ENCODE data around the gene IL3RA.

IL3RA gene

DNA sequence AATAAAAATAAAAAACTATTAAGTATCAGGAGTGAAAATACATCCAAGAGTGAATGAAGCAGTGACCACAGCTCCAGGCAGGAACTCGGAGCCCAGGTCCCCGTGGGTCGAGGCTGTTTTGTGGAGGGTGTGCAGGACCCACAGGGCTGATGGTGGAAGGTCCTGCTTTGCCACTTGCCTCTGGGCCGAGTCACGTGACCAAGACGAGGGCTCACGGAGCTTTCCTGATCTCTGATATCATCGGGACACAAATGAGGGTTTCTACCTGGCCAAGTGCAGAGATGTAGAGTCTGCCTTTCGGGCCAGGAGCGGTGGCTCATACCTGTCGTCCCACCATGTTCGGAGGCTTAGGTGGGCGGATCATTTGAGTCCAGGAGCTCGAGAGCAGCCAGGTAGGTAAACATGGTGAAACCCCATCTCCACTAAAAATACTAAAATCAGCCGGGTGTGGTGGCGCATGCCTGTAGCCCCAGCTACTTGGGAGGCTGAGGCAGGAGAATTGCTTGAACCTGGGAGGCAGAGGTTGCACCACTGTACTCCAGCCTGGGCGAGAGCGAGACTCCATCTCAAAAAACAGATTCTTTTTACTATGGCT, 48.2 kb downstream of the IL3RA start:
- TF ChIP-seq, protein P1, sequence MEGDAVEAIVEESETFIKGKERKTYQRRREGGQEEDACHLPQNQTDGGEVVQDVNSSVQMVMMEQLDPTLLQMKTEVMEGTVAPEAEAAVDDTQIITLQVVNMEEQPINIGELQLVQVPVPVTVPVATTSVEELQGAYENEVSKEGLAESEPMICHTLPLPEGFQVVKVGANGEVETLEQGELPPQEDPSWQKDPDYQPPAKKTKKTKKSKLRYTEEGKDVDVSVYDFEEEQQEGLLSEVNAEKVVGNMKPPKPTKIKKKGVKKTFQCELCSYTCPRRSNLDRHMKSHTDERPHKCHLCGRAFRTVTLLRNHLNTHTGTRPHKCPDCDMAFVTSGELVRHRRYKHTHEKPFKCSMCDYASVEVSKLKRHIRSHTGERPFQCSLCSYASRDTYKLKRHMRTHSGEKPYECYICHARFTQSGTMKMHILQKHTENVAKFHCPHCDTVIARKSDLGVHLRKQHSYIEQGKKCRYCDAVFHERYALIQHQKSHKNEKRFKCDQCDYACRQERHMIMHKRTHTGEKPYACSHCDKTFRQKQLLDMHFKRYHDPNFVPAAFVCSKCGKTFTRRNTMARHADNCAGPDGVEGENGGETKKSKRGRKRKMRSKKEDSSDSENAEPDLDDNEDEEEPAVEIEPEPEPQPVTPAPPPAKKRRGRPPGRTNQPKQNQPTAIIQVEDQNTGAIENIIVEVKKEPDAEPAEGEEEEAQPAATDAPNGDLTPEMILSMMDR (IDR thresholded peaks at IDR 0.05; ENCODE audit: insufficient read depth, low read length, poor library complexity, severe bottlenecking): no peak
- Histone ChIP-seq H3K27me3 (replicated peaks; ENCODE audit: control insufficient read depth, insufficient read depth, low read length) (no peaks in the 10 kb centered on the region), H3K4me3 (replicated peaks; ENCODE audit: low read depth, low read length) (no peak overlapping the region), H3K36me3 (ENCODE audit: control insufficient read depth, insufficient read depth, low read length) (peaks cover 49% of the 10 kb centered on the region)
- DNase-seq (ENCODE audit: extremely low read depth, insufficient read length): no peak

DNA sequence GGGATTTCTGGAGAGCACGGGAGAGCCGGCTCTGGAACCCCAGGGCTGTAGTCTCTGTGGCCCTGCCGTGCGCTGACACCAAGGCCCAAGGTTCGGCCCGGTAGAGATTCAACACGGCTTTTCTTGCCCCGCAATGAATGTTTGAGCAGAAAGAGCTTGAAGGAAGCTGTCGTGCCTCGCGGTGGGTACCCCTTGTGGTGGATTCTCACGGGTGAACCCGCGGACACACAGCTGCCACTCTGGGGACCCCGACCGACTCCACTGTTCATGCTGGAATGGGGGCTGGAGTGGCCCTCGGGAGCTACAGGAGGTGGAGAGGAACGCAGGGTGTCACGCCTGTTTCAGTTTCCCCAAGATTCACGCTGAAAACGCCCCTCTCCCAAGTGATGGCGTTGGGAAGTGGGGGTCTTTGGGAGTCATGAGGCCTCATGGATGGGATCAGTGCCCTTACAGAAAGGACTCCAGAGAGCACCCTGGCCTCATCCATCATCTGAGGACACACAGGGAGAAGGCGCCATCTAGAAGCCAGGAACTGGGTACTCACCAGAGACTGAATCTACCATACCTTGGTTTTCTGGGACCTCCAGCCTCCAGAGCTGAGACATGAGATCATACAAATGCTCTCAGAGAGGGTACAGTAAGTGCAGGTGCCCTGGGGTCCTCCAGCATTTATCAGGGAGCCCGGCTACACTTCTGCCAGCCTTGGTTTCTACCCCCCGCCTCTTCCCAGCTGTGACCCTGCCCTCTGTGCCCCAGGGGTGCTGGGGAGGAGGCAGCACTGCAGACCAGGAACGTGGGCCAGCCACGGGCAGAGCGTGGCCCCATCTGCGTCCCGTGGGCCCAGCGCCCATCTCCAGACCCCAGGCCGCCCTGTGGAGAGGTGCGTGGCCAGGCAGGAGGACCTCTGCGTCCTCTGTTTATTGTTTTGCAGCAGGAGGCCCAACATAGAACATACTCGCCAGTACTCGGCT, 49.0 kb downstream of the IL3RA start:
- TF ChIP-seq, protein P1 (IDR thresholded peaks at IDR 0.05; ENCODE audit: insufficient read depth, low read length, poor library complexity, severe bottlenecking): no peak
- H3K36me3 ChIP-seq (ENCODE audit: control insufficient read depth, insufficient read depth, low read length): peaks cover 56% of the 10 kb centered on the region
- no peaks in the 10 kb centered on the region for H3K27me3 ChIP-seq (replicated peaks; ENCODE audit: control insufficient read depth, insufficient read depth, low read length)
- no peak overlapping the region for H3K4me3 ChIP-seq (replicated peaks; ENCODE audit: low read depth, low read length)
- DNase-seq (ENCODE audit: extremely low read depth, insufficient read length): no peak

DNA sequence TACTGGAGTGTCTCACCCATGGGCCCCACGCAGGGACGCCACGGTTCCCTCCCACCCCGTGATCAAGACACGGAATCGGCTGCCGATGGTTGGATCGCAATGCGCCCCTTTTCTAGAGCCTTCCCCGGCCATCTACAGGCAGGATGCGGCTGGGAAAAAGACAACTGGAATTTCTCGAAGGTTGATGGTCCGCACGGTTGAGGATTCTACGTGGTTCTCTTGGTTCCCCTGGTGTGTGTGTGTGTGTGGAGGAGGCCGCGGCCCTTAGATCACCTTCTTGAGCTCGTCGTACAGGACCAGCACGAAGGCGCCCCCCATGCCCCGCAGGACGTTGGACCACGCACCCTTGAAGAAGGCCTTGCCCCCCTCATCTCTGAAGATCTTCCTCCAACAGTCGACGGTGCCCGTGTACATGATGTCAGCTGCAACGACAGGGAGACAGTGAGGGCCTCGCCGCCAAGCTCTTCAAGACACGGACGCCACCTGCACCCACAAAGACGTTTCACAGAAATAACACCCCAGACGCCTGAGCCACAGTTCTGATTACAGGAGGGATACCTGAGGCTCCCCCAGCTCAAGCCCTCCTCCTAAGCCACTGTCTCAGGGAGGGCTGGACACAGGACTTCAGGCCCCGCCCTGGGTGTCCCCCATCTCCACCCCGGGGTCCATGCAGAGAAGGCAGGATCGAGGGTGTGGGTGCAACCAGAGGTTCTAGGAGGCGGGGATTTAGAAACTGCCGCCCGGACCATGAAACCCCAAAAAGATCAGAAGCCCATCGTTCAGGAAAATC, 49.9 kb downstream of the IL3RA start:
- Histone ChIP-seq H3K27me3 (replicated peaks; ENCODE audit: control insufficient read depth, insufficient read depth, low read length) (no peaks in the 10 kb centered on the region), H3K4me3 (replicated peaks; ENCODE audit: low read depth, low read length) (no peak overlapping the region), H3K36me3 (ENCODE audit: control insufficient read depth, insufficient read depth, low read length) (peaks cover 56% of the 10 kb centered on the region)
- no peak for DNase-seq (ENCODE audit: extremely low read depth, insufficient read length)
- TF ChIP-seq, protein P1 (IDR thresholded peaks at IDR 0.05; ENCODE audit: insufficient read depth, low read length, poor library complexity, severe bottlenecking): no peak

DNA sequence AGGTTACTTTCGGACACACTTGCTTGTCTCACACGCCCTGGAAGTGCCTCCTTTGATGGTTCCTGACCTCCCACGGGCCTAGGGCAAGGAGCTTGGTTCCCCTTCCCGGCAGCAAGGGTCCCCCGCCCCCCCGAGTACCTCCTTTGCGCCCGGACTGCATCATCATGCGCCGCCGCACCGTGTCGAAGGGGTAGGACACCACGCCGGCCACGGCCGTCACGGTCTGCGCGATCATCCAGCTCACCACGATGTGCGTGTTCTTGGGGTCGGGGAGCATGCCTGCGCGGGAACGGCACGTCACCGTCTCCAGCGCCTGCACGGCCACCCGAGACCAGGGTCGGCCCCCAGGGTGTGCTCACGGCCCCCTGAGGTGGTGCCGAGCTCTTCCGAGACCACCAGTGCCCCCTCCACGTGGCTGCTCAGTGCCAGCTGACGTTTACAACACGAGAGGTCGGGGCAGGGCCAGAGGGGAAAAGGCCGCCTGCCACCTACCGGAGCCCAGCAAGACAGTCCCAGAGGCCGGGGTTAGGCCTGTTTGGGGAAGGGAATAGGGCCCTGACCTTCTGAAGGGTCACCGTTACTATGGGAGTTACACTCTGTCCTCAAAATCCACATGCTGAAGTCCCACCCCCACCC, 50.7 kb downstream of the IL3RA start:
- TF ChIP-seq, protein P1 (IDR thresholded peaks at IDR 0.05; ENCODE audit: insufficient read depth, low read length, poor library complexity, severe bottlenecking): no peak
- Histone ChIP-seq H3K36me3 (ENCODE audit: control insufficient read depth, insufficient read depth, low read length) (peaks cover 56% of the 10 kb centered on the region), H3K27me3 (replicated peaks; ENCODE audit: control insufficient read depth, insufficient read depth, low read length) (no peaks in the 10 kb centered on the region), H3K4me3 (replicated peaks; ENCODE audit: low read depth, low read length) (no peak overlapping the region)
- DNase-seq (ENCODE audit: extremely low read depth, insufficient read length): no peak

DNA sequence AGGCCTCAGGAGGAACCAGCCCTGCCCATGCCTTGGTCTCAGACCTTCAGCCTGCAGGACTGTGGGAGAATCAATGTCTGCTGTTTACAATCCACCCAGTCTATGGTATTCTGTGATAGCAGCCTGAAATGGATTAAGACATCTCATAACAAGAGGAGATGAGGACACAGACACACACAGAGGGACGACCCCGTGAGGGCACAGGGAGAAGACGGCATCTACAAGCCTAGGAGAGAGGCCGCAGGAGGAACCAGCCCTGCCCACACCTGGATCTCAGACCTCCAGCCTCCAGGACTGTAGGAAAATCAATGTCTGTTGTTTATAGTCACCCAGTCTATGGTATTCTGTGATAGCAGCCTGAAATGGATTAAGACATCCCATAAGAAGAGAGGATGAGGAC, 52.1 kb downstream of the IL3RA start:
- no peak for DNase-seq (ENCODE audit: extremely low read depth, insufficient read length)
- H3K4me3 ChIP-seq (replicated peaks; ENCODE audit: low read depth, low read length): no peak overlapping the region
- H3K27me3 ChIP-seq (replicated peaks; ENCODE audit: control insufficient read depth, insufficient read depth, low read length): no peaks in the 10 kb centered on the region
- H3K36me3 ChIP-seq (ENCODE audit: control insufficient read depth, insufficient read depth, low read length): peaks cover 56% of the 10 kb centered on the region
- TF ChIP-seq, protein P1 (IDR thresholded peaks at IDR 0.05; ENCODE audit: insufficient read depth, low read length, poor library complexity, severe bottlenecking): no peak
